Middle frontal gyrus (tissue), 1 donor: ENCODE measurements around the gene PLBD2.
A peak's percentile ranks its signal among the peaks of the same experiment; 100 is the strongest.

Experiments
- DNase-seq: peaks from one replicate; pipeline ENCODE4 v3.0.0-alpha.2; 2015; ENCODE audit warnings: low spot score; ENCODE audit errors: extremely low spot score

The PLBD2 gene, protein sequence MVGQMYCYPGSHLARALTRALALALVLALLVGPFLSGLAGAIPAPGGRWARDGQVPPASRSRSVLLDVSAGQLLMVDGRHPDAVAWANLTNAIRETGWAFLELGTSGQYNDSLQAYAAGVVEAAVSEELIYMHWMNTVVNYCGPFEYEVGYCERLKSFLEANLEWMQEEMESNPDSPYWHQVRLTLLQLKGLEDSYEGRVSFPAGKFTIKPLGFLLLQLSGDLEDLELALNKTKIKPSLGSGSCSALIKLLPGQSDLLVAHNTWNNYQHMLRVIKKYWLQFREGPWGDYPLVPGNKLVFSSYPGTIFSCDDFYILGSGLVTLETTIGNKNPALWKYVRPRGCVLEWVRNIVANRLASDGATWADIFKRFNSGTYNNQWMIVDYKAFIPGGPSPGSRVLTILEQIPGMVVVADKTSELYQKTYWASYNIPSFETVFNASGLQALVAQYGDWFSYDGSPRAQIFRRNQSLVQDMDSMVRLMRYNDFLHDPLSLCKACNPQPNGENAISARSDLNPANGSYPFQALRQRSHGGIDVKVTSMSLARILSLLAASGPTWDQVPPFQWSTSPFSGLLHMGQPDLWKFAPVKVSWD

DNA sequence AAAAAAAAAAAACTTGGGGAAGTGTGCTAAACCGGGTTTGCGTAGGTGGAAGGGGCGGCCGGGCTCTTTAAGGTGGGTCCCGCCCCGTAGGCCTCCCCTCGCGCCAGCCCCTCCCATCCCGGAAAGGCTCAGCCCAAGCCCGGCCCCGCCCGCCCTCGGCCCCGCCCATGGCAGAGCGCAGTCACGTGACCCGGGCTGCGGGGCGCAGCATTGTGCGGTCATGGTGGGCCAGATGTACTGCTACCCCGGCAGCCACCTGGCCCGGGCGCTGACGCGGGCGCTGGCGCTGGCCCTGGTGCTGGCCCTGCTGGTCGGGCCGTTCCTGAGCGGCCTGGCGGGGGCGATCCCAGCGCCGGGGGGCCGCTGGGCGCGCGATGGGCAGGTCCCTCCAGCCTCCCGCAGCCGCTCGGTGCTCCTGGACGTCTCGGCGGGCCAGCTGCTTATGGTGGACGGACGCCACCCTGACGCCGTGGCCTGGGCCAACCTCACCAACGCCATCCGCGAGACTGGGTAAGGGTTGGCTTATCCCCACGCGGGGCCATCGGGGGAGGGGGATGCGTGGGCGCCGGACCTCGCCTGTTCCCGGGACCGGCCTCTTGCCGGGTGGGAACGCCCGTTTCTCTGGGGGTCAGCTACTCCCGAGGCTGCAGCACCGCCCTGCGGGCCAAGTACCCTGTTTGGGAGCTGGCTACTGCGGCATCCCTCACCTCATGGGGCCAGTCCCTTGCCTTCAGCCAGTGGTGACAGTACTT lies at the start of gene PLBD2:
Gene PLBD2 (plus strand): TSS at position 207 of the 752 bp plus-strand sequence. CDS start 14 bp downstream, at position 221.
- peak; percentile 90 for DNase-seq

DNA sequence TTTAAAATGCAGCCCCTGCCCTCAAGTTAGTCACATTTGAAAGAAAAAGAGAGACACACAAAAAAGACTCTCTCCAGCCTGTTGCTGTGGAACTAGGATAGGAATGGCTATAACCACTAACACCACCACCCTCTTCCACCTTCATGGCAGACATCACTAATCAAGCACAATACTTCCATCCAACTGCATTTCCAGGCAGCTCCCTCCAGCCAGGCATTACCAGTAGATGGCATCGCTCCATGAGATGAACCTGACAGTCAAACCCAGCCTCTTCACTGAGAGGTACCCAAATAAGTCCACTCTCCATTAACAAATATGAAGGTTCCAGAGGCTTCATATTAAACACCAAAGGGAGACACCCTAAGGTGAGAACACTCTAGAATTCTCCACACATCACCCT lies 47.9 kb upstream of the PLBD2 start:
- no peak for DNase-seq

DNA sequence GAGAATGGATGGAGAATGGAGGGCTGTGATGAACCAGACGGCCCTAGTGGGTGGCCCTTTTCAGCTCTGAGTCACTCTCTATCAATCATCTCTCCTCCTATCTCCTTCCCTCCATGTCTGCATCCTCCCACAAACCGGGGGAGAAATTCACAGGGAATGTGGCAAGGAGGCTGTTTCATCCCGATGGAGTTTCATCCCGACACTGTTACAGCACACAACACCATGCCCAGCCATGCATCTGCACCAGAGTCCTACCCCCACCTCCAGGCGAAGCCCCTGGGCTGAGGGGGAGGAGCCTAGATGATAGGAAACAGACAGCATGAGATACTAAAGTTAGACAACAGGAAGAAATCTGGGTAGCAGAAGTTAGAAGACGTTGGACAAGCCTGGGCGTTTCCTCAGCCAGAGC lies 44.3 kb upstream of the PLBD2 start:
- DNase-seq = no peak

DNA sequence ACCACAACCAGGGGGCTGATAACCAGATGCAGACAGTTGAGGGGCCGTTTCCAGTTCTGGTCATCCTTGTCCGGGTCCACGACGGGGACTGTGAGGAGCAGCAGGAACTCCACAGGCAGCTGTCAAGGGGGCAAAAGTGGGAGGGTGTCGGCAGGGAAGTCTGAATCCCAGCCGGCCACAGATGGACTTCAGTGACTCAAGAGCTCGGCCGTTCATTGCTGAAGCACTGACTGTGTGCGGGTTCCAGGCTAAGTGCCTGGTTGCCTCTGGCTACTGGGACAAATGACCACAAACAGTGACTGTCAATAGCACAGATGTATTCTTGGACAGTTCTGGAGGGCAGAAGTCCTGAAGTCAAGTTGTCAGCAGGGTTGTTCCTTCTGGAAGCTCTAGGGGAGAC lies 43.0 kb upstream of the PLBD2 start:
- DNase-seq = no peak

DNA sequence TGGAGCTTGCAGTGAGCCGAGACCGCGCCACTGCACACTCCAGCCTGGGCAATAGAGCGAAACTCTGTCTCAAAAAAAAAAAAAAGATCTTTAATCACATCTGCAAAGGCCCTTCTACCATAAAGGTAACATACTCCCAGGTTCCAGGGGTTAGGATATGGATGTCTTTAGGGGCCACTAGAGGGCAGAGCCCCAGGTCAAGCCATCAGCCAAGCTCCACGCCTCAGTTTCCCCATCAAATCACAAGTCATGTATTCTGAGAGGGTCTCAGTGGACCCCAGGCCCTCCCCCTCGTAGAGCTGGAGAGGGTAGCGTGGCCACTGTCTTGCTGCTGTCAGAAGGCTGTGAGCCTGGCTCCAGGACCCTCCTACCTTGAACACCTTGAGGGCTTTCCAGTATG lies 42.2 kb upstream of the PLBD2 start:
- no peak for DNase-seq

DNA sequence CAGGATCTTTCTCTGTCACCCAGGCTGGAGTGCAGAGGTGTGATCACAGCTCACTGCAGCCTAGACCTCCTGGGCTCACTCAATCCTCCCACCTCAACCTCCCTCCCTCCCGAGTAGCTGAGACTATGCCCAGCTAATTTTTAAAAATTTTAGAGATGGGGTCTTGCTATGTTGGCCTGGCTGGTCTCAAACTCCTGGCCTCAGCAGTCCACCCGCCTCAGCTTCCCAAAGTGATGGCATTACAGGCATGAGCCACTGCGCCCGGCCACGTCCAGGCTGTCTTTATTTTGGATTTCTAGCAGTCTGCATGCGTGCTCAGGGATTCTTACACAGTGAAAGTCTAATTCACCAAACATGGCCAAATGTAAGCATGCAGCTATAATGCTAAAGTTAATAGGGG lies 41.3 kb upstream of the PLBD2 start:
- no peak for DNase-seq

DNA sequence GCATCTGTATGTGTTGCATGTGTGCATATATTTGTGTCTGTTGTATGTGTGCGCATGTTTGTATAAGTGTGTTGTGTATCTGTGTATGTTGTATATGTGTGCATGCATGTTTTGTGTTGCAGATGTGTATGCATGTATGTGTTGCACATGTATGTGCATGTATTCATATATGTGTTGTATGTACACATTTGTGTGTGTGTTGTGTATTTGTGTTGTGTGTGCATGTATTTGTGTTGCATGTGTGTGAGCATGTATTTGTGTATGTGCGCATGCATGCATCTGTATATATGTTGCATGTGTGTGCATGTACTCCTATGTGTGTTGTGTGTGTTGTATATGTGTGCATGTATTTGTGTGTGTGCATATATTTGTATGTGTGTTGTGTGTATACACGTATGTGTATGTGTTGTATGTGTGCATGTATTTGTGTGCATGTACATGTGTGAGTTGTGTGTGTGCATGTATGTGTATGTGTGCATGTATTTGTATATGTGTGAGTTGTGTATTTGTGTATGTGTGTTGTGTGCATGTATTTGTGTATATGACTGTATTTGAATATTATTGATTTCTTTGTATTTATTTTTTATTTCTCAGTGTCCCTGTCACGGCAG lies 40.2 kb upstream of the PLBD2 start:
- DNase-seq = no peak

DNA sequence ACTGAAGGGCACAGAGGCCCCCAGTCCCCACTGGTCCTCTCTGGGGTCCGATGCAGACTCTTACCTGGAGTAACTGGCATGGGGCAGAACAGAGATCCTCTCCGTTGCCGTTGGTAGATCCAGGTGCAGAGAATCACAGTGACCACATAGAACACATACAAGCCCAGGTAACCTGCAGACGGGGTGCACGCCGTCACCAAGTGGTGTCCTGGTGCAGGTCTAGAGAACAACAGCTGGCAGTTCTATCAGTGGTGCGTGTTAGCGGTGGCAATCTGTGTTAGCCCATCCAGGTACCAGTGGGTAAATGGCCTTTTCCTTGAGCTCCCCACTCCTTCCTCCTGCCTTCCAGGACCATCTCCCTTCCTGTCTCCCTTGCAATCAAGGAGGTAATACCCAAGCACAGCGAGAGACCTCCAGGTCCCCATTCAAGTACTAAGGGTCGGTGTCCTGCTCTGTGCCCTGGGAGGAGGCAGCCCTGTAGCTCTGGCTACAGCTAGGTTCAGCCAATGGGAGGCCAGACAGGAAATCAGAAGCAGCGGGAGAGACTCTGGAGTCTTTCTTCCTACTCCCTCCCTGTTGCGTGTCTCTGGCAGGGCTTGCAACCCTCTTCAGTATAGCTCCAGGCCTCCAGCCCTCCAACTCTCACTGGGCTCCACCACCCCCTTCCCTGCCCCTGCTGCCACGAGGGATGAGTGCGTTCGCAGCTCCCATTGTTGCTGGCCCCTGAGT lies 39.3 kb upstream of the PLBD2 start:
- DNase-seq = no peak

DNA sequence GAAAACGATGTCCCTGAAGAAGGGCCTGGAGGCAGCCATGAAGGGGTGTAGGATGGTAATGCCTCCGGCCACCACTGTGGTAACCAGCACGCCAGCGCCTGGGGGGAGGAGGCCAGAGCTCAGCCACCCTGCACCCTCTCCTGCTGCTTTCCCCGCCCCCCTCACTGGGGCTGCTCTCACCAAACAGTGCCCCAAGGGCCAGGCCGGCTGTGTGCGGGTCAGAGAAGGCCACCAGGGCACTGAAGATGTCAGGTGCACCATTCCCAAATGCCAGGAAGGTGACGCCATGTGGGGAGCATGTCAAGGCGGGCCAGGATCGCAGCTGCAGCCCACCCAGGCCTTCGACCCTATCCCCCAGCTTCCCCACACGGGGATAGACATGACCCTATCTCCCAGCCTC lies 38.0 kb upstream of the PLBD2 start:
- no peak for DNase-seq

DNA sequence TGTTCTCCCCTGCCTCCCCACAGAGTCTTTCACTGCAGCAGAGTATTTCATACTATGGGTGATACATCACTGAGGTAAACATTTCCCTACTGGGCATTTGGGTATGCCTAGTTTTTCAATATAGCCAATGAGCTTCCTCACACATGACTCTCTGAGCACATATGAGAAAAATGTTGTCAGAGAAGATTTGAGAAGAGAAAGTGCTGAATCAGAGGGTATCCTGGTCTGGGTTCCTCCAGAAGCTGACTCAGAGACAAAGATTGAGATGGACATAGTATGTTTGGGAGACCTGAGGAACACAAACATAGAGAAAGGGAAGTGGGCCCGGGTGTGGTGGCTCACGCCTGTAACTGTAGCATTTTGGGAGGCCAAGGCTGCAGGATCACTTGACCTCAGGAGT lies 36.0 kb upstream of the PLBD2 start:
- DNase-seq = no peak

DNA sequence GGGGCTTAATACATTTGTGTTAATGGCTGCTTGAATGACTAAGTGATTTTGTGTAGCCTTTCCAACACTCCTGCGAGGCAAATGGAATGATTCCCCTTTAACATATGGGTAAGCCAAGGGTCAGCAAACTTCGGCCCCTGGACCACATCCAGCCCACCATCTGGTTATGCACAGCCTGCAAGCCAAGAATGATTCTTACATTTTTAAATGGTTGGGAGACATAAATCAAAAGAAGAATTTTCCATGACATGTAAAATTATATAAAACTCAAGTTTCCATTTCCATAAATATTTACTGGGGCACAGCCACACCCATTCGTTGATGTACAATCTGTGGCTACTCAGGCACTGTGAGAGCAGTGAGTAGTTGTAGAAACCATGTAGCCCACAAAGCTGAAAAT lies 32.5 kb upstream of the PLBD2 start:
- no peak for DNase-seq

DNA sequence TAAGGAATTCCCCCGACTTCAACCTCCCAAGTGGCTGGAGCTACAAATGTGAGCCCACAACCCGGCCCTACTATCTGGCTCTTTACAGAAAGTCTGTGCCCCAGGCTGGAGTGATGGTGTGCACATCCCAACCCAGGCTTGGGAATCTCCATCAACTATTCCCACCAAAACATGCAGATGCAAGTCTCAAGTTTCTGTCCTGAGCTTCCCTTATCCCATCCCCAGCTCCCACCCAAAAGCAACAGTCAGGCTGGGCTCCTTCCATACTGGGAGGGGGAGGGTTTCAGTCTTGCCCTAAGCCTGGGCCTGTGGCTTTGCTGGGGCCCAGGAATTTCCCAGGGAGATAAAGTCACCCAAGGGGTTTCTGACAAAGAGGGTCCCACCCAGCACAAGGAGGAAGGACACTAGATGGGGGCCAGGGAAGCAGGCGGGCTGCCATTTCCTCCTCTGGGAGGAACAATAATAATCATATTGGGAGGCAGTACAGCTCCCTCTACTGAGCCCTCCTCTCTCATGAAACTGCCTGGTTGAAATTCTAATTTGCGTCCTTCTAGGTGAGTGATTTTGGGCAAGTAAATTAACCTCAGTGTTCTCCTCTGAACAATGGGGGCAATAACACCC lies 31.5 kb upstream of the PLBD2 start:
- DNase-seq = no peak

DNA sequence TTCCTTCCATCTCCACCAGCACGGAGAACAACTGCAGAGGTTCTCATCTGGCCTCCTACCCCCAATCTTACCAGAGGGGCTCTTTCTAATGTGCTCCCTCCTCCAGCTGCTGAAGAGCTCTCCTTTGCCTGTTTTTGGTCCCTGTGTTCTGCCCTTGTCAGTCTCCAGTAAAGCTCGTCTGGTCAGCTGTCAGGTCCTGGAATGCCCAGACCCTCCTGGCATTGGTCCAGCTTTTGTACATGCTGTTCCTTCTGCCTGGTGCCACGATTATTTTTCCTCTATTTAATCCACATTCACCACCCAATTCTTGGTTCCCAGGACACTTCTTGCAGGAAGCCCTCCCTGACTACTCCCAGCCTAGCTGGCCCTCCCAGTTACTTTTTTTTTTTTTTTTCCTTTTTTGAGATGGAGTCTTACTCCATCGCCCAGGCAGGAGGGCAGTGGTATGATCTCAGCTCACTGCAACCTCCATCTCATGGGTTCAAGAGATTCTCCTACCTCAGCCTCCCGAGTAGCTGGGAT lies 30.0 kb upstream of the PLBD2 start:
- no peak for DNase-seq

DNA sequence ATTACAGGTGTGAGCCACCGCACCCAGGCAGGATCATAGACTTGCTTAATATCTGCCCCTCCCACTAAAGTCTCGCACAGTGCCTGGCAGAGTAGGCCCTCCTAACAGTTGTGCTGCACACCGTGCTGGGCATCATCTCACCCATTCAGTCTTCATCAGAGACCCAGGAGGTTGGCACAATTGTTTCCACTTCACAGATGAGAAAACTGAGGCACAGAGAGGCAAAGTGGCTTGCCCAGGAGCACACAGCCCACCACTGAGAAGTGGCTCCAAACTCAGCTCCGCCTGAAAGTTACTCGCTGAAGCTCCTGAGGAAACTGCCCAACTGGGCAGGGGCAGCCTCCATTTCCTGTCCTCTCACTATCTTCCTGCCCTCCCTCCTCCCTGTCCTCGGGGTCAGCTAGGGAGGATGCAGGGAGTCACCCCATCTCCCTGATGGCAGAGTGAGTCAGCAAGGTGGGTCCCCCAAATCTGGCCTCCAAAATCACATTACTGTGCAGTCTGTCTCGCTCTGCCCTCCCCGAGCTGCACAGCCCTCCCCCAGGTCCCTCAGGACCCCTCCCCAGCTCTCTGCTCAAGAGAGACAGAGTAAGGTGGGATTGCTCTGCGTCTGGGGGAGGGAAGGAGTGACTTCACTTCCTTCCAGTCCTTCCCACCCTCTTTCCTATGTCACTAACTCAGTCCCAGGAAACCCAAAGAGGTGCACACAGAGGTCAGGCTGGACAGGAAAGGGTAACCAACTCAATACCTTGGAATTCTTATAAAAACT lies 29.2 kb upstream of the PLBD2 start:
- DNase-seq = no peak

DNA sequence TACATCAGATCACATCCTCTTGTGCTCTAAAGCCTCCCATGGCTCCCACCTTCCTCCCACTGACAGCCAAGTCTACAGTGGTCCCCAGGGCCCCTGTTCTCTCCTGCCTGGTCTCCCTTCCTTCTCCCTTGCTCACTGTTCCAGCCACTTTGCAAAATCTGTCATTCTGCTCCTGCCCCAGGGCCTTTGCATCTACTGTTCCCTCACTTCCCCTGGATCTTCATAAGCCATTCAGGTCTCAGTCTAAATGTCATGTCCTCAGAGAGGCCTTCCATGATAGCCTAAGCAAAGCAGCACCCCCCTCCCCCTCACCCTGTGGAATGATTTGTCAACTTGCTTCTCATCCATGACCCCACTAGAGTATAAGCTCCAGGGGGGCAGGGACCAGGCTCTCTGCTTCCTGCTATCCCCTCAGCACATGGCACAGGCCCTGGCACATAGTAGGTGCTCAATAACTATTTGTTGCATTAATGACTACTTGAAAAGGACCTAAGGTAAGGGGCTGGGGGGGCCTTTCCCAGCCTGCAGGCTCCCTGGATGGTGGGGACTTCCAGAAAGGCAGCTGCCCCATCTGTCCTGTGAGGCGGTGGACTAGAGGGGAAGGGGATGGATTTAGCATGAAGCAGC lies 28.5 kb upstream of the PLBD2 start:
- DNase-seq = no peak

DNA sequence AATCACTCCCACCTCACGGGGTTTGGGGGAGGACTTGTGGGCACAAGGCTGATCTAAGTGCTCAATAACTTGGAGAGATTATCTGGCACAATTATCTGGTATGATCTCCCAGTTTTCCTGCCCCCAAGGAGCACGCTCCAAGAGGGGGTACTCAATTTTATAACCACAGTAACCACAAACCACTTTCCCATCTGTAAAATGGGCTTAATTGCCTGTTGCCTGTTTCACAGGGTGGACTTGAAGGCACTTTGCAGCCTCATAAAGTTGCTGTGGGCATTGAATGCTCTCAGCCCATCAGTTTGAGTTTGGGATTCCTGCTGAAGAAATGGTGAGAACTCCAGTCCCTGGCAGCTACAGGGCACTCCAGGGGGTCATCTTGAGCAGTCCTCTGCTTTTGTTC lies 27.9 kb upstream of the PLBD2 start:
- DNase-seq = no peak

DNA sequence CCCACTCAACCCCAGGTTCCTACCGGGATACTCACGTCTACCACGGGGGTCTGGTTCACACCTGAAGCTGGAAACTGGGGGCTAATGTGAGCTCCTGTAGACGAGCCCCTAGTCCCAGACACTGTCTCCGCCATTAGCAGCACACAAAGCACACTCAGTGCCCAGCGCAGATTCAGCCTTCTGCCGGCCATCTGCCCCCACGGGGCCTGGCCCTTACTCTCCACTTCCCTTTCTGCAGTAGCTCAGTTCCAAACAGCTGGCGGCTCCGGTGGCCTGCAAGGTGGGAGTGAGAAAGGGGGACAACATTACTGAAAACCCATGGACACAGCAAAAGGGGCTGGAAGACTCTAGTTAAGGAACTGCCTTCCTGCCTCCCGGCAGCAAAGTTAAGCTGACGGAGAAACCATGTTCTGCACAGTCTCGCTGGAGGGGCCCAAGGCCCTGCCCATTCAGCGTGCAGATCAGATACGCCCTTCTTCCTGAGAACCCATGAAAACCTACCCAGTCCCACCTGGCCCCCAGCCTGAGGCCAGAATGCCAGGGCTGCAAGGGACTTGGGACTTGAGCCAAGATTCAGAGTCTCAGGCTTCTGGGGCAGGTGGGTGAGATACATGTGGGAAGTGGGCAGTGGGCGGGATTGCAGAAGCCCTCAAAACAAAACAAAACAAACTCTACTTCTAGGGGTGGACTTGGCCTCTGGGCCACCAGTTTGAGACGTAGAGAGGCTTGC lies 25.5 kb upstream of the PLBD2 start:
- DNase-seq = no peak

DNA sequence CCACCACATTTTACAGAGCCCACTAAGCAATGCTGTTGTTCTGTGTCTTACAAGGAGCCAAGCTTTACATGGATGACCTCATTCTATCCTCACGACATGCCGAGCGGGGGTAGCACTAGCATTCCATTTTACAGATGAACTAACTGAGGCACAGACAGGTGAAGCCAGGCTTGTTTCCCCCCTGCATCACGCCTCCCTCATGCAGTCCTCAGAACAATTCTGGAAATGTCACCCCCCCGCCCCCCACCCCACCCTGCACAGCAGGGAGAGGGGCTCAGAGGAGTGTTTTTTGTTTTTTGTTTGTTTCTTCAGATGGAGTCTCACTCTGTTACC lies 25.0 kb upstream of the PLBD2 start:
- DNase-seq = no peak
